K562 (cell line): ENCODE data around the gene KRAS. TPM values are rescaled to one million over a fixed set of nuclear protein-coding genes. Genes with fewer than 3 reads are reported as not detected.

Experiments used
- ARID3A ChIP-seq: IDR thresholded peaks from 2 replicates; pipeline ENCODE4 v1.6.1; 2012; ENCODE audit warnings: low read depth, low read length, improper control_type of control experiment, borderline replicate concordance
- CEBPB ChIP-seq: fragments of 450-650 bp; IDR thresholded peaks from 2 replicates; pipeline ENCODE4 v1.6.1; 2016; ENCODE audit warnings: missing genetic modification characterization, missing compliant biosample characterization
- CHCHD3 ChIP-seq: fragments of 250-450 bp; sonication (Bioruptor Pico); IDR thresholded peaks from 2 replicates; pipeline ENCODE4 v2.1.2; 2022; ENCODE audit warnings: mild to moderate bottlenecking
- GATAD2A ChIP-seq: fragments of 450-650 bp; IDR thresholded peaks from 2 replicates; pipeline ENCODE4 v1.6.1; 2017
- HES1 ChIP-seq: fragments of 450-650 bp; IDR thresholded peaks from 2 replicates; pipeline ENCODE4 v1.6.1; 2016; ENCODE audit warnings: low read depth, mild to moderate bottlenecking, moderate library complexity
- MEF2A ChIP-seq: IDR thresholded peaks from 2 replicates; pipeline ENCODE4 v1.6.1; 2011; ENCODE audit warnings: low read depth, mild to moderate bottlenecking, low read length, moderate library complexity; ENCODE audit not compliant: control insufficient read depth
- MLX ChIP-seq, 2 experiments: fragments of 450-650 bp in 1 of 2; sonication (generic) in 1 of 2; formaldehyde crosslinking; conservative IDR thresholded peaks; 2 replicates each; pipeline versions ENCODE4 v1.4.0 to v1.8.1; 2020 to 2022; ENCODE audit warnings: mild to moderate bottlenecking in 1 of 2, missing genetic modification reagents in 1 of 2
- MTA2 ChIP-seq: fragments of 450-650 bp; IDR thresholded peaks from 2 replicates; pipeline ENCODE4 v1.6.1; 2016; ENCODE audit warnings: low read depth
- SMC3 ChIP-seq: conservative IDR thresholded peaks from 2 replicates; pipeline ENCODE4 v1.6.1; 2011; ENCODE audit warnings: low read depth, low read length, improper control_type of control experiment; ENCODE audit not compliant: insufficient read depth
- STAT6 ChIP-seq: sonication (generic); formaldehyde crosslinking; IDR thresholded peaks from 2 replicates; pipeline ENCODE4 v1.8.1; 2023; ENCODE audit warnings: mild to moderate bottlenecking, missing genetic modification reagents
- TCF15 ChIP-seq: fragments of 250-450 bp; sonication (Bioruptor Pico); IDR thresholded peaks from 2 replicates; pipeline ENCODE4 v1.8.0; 2022; ENCODE audit warnings: moderate library complexity, mild to moderate bottlenecking, inconsistent platforms
- TFAM ChIP-seq: fragments of 250-450 bp; sonication (Bioruptor Pico); conservative IDR thresholded peaks from 2 replicates; pipeline ENCODE4 v1.5.0; 2021; ENCODE audit warnings: mild to moderate bottlenecking, moderate library complexity
- TFAP4 ChIP-seq: sonication (generic); formaldehyde crosslinking; IDR thresholded peaks from 2 replicates; pipeline ENCODE4 v1.8.0; 2022; ENCODE audit warnings: missing genetic modification reagents, mild to moderate bottlenecking, moderate library complexity, borderline replicate concordance
- ZBTB34 ChIP-seq: fragments of 250-450 bp; sonication (Bioruptor Pico); IDR thresholded peaks from 2 replicates; pipeline ENCODE4 v1.8.0; 2021; ENCODE audit warnings: mild to moderate bottlenecking, moderate library complexity
- ZFPM2 ChIP-seq: fragments of 250-450 bp; sonication (Bioruptor Pico); IDR thresholded peaks from 2 replicates; pipeline ENCODE4 v1.5.1; 2022; ENCODE audit warnings: mild to moderate bottlenecking
- ZNF134 ChIP-seq: fragments of 250-450 bp; sonication (Bioruptor Pico); conservative IDR thresholded peaks from 2 replicates; pipeline ENCODE4 v1.4.0; 2020
- ZNF175 ChIP-seq: fragments of 200-800 bp; sonication (Bioruptor generic); IDR thresholded peaks from 2 replicates; pipeline ENCODE4 v1.6.1; 2016; ENCODE audit warnings: low read depth, mild to moderate bottlenecking, missing genetic modification characterization, missing compliant biosample characterization
- ZNF436 ChIP-seq: fragments of 250-450, 450-650 bp; sonication (Bioruptor Pico); formaldehyde crosslinking; IDR thresholded peaks from 2 replicates; pipeline ENCODE4 v1.7.0; 2020; ENCODE audit warnings: mild to moderate bottlenecking
- polyA plus RNA-seq, 8 experiments: library from polyadenylated mRNA; depleted of rRNA in 4 of 8; stranded (reverse) in 5 of 8; unstranded in 3 of 8; fragments of >200 nt; fragmentation: Nextera tagmentation in 2 of 8; fragmentation: Illumina TruSeq in 1 of 8; extraction: Ambion mirVana in 2 of 8; extraction: Trizol in 1 of 8; gene quantifications; 2 replicates each; pipeline versions ENCODE4 v1.2.1 to v1.2.3, GENCODE V29; 2011 to 2014; ENCODE audit warnings: inconsistent platforms in 1 of 8, missing spikeins in 1 of 8
- total RNA-seq, 7 experiments: library from RNA; depleted of rRNA in 6 of 7; stranded (reverse); fragments of >200 nt in 6 of 7; fragmentation: Illumina TruSeq in 2 of 7; extraction: Trizol in 2 of 7; gene quantifications; 2 replicates each; pipeline versions ENCODE4 v1.2.1 to v1.2.3, GENCODE V29; 2011 to 2021; ENCODE audit warnings: low replicate concordance in 1 of 7

KRAS gene
- total and polyA plus RNA-seq, 9 of the 15 experiments (the other 6 are each of a cell fraction or from before 2014, with no cell fraction given), result 7.2 to 21.2 (median 12.7) TPM

GRCh38 chr12:25250744-25251730 lies at the start of gene KRAS (continued):
- 0 out of 2 replicates have a peak, but pooled peaks have one; percentile 9 for TF ChIP-seq ARID3A
- no peak for TF ChIP-seq ZNF175 (CRISPR knock-in tag)
- no peak for TF ChIP-seq CEBPB (tag)
- TF ChIP-seq TFAP4 (CRISPR knock-in tag), result peak; percentile 78
- TF ChIP-seq ZNF134 (CRISPR knock-in tag), result no peak
- TF ChIP-seq SMC3, result no peak
- no peak for TF ChIP-seq TCF15
- no peak for TF ChIP-seq MEF2A
- TF ChIP-seq ZNF436 (CRISPR knock-in tag), result no peak
- peak; percentile 34; the same call in 1 of the 2 replicates for TF ChIP-seq HES1
- TF ChIP-seq ZFPM2 (CRISPR knock-in tag), result no peak
- no peak for TF ChIP-seq MTA2
- no peak for TF ChIP-seq GATAD2A
- no peak for TF ChIP-seq CHCHD3 (CRISPR knock-in tag)
- TF ChIP-seq TFAM (CRISPR knock-in tag), result no peak
- TF ChIP-seq MLX (CRISPR knock-in tag; conservative IDR thresholded peaks at IDR 0.05), result no peak
- TF ChIP-seq ZBTB34, result no peak
- TF ChIP-seq STAT6 (CRISPR knock-in tag), result no peak
